Bronchial epithelial cell (primary cell): ENCODE data around the gene POLR3B. TPM values are rescaled to one million over a fixed set of nuclear protein-coding genes. Genes with fewer than 3 reads are reported as not detected.

ENCODE experiments used
- DNase-seq: peaks from one replicate; pipeline ENCODE4 v3.0.0-alpha.2; 2010; ENCODE audit warnings: low read depth
- FAIRE-seq: peaks from 2 replicates; lab custom pipeline; 2011; peaks lifted over from hg19 to GRCh38; lab: Jason Lieb, UNC
- H3K27me3 ChIP-seq: 2 replicates; pipeline ENCODE4 v1.5.1; 2011; ENCODE audit warnings: low read length; ENCODE audit not compliant: control insufficient read depth, insufficient read depth
- H3K36me3 ChIP-seq: 2 replicates; pipeline ENCODE4 v1.5.1; 2011; ENCODE audit warnings: low read length; ENCODE audit not compliant: control insufficient read depth, insufficient read depth
- H3K4me3 ChIP-seq: 2 replicates; pipeline ENCODE4 v1.5.1; 2011; ENCODE audit warnings: mild to moderate bottlenecking, low read depth, low read length, control low read depth
- total RNA-seq: library from RNA; depleted of rRNA; stranded (reverse); fragments of >200 nt; gene quantifications from 2 replicates; pipeline ENCODE4 v1.2.1, GENCODE V29; 2014
- TF ChIP-seq, protein P1 (sequence below): IDR thresholded peaks from 2 replicates; pipeline ENCODE4 v1.5.1; 2011; ENCODE audit warnings: mild to moderate bottlenecking, moderate library complexity, low read length, control low read depth, inconsistent platforms; ENCODE audit not compliant: insufficient read depth, severe bottlenecking

POLR3B gene
- total RNA-seq, 1 donor from 2014 or later: 9.7 TPM

- Histone ChIP-seq H3K4me3 (no peak overlapping the region), H3K36me3 (peaks cover 2% of the 10 kb centered on the region), H3K27me3 (no peaks in the 10 kb centered on the region)
- FAIRE-seq: no peak
- TF ChIP-seq, protein P1, sequence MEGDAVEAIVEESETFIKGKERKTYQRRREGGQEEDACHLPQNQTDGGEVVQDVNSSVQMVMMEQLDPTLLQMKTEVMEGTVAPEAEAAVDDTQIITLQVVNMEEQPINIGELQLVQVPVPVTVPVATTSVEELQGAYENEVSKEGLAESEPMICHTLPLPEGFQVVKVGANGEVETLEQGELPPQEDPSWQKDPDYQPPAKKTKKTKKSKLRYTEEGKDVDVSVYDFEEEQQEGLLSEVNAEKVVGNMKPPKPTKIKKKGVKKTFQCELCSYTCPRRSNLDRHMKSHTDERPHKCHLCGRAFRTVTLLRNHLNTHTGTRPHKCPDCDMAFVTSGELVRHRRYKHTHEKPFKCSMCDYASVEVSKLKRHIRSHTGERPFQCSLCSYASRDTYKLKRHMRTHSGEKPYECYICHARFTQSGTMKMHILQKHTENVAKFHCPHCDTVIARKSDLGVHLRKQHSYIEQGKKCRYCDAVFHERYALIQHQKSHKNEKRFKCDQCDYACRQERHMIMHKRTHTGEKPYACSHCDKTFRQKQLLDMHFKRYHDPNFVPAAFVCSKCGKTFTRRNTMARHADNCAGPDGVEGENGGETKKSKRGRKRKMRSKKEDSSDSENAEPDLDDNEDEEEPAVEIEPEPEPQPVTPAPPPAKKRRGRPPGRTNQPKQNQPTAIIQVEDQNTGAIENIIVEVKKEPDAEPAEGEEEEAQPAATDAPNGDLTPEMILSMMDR: no peak
- no peak for DNase-seq
Measured at GRCh38 chr12:106327309-106327869, 30.2 kb upstream of the POLR3B start.

GRCh38 chr12:106328735-106329134 lies 28.8 kb upstream of the POLR3B start:
- DNase-seq: no peak
- TF ChIP-seq, protein P1: no peak
- no peaks in the 10 kb centered on the region for H3K27me3 ChIP-seq
- peaks cover 2% of the 10 kb centered on the region for H3K36me3 ChIP-seq
- no peak overlapping the region for H3K4me3 ChIP-seq
- no peak for FAIRE-seq

GRCh38 chr12:106329231-106329982 lies 28.1 kb upstream of the POLR3B start:
- no peak for DNase-seq
- Histone ChIP-seq H3K36me3 (peaks cover 2% of the 10 kb centered on the region), H3K4me3 (no peak overlapping the region), H3K27me3 (no peaks in the 10 kb centered on the region)
- no peak for FAIRE-seq
- TF ChIP-seq, protein P1: no peak

GRCh38 chr12:106331599-106331998 lies 25.9 kb upstream of the POLR3B start:
- DNase-seq: no peak
- TF ChIP-seq, protein P1: no peak
- H3K36me3 ChIP-seq: no peaks in the 10 kb centered on the region
- no peak for FAIRE-seq
- H3K27me3 ChIP-seq: no peaks in the 10 kb centered on the region
- H3K4me3 ChIP-seq: no peak overlapping the region

DNA sequence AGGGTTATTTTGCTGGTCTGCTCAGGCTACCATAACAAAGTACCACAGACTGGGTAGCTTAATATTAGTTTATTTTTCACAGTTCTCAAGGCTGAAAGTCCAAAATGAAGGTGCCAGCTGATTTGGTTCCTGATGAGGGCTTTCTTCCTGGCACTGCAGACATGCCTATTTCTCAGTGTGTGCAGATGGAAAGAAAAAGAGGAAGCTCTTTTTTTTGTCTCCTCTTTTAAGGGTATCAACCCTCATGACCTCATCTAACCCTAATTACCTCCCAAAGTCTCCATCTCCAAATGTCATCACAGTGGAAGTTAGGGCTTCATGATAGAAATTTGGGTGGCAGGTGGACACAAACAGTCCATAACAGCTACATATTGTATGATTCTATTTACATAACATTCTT lies 25.0 kb upstream of the POLR3B start:
- TF ChIP-seq, protein P1: no peak
- Histone ChIP-seq H3K36me3 (no peaks in the 10 kb centered on the region), H3K27me3 (no peaks in the 10 kb centered on the region), H3K4me3 (no peak overlapping the region)
- DNase-seq (no peak), FAIRE-seq (no peak)
